GM03348 (cell line): ENCODE results near the gene SERGEF.
A peak's percentile ranks its signal among the peaks of the same experiment; 100 is the strongest.

Source experiments
- DNase-seq: peaks from one replicate; pipeline ENCODE4 v3.0.0; 2012; ENCODE audit warnings: low spot score

Gene SERGEF

DNA sequence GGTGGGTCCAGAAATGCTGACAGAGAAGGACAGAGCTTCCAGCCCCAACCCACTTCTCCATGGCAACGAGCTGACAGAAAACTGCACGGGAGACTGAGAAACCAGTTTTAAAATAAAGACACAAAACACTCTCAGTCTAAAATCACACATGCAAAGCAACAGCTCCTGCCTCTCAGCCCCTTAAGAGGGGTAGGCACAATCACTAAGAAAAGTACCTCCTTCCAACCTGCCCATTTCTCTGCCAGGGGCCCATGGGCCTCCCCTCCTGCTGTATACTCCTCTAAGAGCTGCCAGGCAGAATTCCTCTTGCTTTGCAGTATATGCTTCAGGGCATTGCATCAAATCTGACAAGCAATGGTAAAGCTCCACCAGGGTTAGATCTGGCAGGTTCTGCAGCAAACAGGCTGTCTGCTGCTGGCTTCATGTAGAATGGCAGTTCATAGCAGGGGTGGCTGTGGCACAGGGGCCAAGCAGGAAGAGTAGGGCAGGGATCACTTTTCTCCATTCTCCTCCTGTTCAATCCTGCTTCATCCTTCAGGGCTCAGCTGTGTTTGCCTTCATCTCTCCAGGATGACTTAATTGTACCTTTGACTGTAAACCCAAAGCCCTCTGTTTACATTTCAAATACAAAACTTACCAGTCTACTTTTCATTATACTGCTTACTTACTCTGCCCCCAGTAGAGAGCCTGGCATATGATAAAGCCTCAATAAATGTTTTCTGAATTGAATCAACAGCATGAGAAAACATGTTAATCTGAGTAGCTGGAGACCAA lies 200.6 kb downstream of the SERGEF start:
- DNase-seq = no peak

DNA sequence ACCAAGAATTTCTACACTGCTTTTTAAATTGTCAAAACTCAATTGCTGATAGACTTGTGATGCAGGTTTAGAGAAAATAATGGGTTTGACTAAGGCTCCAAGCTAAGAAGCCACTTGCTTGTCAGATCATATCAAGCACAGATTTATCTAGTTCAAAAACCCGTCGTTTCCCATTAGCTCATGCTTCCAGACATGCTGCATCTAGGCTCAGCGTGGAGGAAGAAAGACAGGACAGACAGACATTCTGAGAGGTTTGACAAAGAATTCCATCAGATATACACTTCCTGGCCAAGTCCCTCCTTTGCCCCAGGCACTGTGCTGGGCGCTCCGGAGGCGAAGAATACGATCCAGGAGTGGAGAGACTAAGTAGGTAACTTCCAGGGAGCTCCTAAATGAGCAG lies 201.5 kb downstream of the SERGEF start:
- no peak for DNase-seq

DNA sequence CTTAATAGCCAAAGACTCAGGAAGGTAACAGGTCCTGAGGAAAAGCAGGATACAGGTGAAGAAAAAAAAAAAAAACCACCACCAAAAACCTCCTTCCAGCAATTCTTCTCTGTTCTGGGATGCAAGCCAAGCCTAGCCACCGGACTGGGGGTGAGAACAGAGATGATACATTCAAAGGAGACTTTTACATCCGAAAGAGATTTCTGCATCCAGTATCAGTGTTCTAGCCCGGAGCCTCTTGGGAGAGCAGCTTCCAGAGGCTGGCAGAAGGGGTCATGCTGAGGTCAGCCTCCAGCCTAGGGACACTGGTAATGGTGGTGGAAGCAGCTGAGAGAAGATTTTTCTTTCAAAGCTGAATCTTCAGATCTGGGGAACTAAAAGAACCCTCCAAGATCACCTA lies 202.1 kb downstream of the SERGEF start:
- peak; percentile 40 for DNase-seq

DNA sequence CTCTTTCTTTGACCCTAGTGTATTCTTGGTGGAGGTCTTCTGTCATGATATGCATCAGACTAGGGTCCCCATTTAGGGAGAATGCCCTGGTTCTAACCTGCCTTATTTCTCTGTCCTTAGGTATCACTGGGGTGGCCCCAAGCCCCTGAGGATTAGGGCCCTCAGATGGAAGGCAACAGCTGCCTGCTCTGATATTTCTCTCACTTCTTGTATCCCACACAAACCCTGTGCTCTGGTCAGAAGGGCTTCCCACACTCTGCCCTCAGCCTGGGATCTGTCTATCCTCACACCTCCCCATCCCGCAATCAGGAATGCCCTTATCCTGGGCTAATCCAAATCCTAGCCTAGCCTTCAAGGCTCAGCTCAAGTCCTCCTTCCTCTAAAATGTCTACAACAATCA lies 202.8 kb downstream of the SERGEF start:
- DNase-seq = no peak

- DNase-seq = no peak
Measured at GRCh38 chr11:17807034-17807433, 205.8 kb downstream of the SERGEF start.

GRCh38 chr11:17805873-17806272 lies 207.0 kb downstream of the SERGEF start:
- DNase-seq = no peak

DNA sequence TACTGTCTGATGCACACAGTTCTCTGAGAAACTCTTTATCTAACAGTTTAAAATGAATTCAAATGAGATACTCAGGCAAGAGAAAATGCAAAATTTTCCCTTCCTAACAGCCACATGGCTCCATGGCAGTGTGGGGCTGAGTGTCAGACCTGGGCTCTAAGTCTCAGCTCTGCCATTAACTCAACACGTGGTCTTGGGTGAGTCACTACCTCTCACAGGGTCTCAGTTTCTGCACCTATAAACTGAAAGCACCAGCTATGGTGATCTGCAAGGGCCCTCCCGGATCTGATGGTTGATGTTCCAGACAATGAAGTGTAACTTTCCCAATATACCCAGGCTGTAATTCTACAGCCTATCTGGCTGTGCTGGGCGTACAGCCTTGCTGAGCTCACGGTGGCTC lies 207.8 kb downstream of the SERGEF start:
- DNase-seq = no peak

DNA sequence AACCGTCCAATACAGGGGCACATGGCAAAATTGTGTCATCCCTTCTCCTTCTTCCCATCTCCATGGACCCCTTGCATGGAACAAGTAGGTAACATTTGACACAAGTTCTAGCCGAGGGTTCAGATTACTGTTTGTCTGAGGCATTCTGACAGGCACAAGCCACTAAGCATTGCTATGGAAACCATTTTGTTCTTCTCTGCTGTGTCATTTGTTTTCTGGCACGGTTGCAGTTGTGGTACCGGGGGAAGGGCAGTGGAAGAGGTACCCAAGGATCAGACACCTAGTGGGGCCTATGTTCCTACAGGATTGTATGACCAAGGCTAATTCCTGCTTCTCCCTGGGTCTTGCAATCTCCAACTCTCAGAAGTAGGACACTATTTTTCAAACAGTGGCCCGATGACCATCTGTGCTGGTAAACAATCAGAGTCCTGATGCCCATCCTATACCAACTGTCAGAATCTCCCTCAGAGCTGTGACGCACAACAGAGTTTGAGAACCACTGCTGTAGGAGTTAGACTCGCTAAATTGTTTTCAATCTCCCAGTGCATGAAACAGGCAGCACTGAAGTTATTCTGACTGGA lies 209.0 kb downstream of the SERGEF start:
- DNase-seq = no peak

- no peak for DNase-seq
Measured at GRCh38 chr11:17802491-17802890, 210.4 kb downstream of the SERGEF start.

DNA sequence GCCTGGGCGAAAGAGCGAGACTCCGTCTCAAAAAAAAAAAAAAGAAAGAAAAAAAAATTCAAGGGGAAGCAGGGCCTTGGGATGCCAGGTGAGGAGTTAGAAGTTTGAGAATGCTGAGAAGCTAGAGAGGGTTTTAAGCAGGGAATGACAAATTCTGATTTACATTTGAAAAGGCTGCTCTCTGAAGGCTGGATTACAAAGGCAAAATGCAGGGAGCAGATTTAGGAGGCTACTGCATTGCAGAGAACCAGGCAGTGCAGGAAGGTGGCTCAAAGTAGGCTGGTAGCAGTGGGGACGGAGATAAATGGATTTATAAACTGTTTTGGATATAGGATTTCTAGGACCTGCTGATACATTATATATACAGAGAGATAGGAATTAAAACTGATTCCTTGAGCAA lies 211.7 kb downstream of the SERGEF start:
- no peak for DNase-seq

GRCh38 chr11:17799147-17799546 lies 213.7 kb downstream of the SERGEF start:
- DNase-seq = no peak

GRCh38 chr11:17798716-17799115 lies 214.1 kb downstream of the SERGEF start:
- no peak for DNase-seq

DNA sequence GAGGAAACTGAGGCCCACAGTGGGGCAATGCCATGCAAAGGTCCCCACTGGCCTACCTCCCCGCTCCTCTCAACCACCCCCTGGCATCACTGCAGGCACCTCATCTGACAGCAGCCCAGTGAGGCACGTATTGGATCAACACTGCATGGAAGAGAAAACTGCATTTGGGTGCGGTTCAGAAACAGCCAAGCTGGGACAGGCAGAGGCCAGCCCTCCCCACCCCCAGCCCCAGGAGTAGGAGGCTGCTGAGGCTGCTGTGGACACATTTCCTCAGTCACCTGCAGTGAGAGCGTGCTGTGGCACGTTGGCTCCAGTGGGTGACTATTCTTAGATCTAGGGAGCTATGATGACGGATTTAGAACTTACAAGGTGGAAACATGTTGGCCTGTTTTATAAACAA lies 214.6 kb downstream of the SERGEF start:
- no peak for DNase-seq

- no peak for DNase-seq
Measured at GRCh38 chr11:17796154-17796553, 216.7 kb downstream of the SERGEF start.

DNA sequence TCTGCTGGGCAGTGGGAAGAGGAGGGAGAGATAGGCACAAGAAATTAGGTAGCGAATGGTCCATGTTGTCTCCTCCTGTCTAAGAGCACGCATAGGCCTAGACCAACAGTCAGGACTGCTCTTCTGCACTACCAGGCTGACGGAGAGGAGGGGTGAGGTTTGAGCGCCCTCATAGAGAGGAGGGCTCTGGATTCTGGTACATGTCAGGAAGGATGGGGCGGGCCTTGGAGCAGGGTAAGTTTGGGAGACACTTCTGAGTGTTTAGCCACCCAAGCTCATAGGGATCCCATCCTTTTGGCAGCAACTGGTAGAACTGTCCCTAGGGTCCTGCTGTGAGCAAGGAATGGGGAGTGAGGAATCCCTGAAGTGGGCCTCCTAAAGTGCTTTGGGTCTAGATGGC lies 217.9 kb downstream of the SERGEF start:
- DNase-seq = no peak

DNA sequence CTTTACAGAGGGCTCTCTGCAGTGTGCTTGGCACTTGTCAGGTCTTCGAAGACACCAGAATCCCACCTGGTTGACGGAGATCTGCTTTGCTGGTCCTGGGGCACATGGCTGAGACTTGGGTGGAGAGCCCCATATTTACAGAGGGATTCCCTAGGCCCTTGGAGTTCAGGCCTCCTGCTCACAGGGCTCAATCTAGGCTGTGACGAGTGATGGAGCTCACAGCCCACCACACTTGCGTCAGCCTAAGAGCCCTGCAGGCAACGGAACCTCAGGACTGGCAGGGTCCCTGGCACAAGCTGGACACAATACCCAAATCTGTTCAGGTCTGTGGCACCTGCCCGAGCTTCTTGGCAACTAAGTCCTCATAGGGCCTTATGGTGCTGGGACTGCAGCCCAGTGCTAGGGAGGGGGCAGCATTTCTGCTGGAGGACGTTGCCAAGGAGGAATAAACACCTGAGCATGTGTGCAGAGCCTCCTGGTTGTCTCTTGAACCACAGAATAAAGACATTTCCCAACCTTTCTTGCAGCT lies 219.1 kb downstream of the SERGEF start:
- DNase-seq = no peak

DNA sequence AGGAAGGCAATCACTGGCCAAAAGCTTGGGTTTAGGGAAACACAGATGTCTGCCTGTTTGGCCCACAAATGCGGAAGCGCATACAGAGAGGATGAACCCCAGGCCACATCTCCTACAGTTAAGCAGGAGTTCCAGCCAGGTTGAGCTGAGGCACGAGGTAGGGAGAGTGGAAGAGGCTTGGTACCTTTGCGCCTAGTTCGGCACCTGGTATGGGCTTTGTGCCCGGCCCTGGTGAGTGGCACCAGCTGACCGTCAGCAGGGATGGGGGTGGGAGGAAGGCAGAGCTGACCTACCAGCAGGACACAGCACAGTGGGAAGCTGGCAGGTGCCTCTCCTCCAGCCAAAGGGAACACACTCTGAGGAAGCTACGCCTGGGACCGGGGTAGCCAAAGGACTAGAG lies 220.7 kb downstream of the SERGEF start:
- no peak for DNase-seq

- no peak for DNase-seq
Measured at GRCh38 chr11:17791144-17791543, 221.7 kb downstream of the SERGEF start.

DNA sequence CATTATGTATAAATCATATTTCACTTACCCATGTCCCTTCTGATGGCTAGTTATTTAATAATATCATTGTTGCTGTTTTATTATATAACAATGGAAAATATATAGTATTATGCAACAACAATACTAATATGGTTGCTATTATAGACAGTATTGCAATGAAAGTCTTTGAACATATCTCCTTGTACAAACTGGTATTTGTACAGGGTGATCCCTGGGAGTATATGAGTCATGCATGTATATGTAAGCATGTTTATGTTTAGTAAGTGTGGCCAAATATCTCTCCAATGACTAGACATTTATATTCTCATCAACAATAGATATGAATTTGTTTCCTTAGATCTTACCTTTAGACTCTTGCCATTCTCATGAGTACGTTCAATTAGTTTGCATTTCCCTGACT lies 222.4 kb downstream of the SERGEF start:
- DNase-seq = no peak

DNA sequence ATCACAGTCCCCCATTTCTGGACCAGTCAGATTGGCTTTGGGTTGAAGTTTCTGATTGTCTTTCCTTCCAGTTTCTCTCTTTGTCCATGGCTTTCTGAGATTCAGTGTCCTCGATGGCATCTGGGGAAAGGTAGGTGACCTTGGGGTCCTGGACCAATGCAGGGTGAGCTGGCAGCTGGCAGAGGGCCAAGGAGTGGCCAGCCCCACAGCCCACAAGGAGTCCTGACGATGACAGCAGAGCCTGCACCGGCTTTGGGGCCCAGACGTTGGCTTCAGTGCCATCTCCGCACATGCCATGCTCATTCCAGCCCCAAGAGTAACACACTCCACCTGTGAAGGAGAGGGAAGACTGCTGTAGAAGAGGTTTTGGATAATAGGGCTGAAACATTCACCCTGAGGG lies 224.8 kb downstream of the SERGEF start:
- DNase-seq = no peak

GRCh38 chr11:17786824-17787525 lies 225.9 kb downstream of the SERGEF start:
- DNase-seq = peak; percentile 86

DNA sequence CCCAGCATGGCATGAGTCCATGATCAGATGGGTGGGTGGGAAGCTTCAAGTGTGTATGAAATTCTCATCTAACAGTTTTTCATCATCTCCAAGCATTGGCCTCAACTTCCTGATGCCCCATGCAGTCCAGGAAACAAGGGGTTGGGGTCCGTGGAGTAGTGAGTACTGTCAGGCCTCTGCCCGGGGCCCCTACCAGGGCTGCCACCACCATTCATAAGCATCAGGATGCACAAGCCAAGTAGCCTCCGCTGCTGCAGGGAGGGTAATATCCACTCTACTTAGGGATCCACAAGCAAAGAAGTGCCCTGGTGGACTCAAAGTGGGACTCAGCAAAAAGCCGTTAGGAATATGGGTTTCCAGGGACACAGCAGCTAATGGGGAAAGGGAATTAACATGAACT lies 229.0 kb downstream of the SERGEF start:
- DNase-seq = no peak
